LNCaP clone FGC (cell line): ENCODE data around the gene HERC4.

Source experiments
- DNase-seq: peaks from one replicate; pipeline ENCODE4 v3.0.0-alpha.2; 2011; ENCODE audit warnings: low read depth
- H3K4me3 ChIP-seq: 2 replicates; pipeline ENCODE4 v1.5.1; 2011; ENCODE audit warnings: mild to moderate bottlenecking, low read depth, low read length, control low read depth
- TF ChIP-seq, protein P1 (sequence below): IDR thresholded peaks from 2 replicates; pipeline ENCODE4 v1.5.1; 2012; ENCODE audit warnings: mild to moderate bottlenecking; ENCODE audit not compliant: control insufficient read depth, insufficient read depth; ENCODE audit errors: extremely low read depth

Gene HERC4, protein sequence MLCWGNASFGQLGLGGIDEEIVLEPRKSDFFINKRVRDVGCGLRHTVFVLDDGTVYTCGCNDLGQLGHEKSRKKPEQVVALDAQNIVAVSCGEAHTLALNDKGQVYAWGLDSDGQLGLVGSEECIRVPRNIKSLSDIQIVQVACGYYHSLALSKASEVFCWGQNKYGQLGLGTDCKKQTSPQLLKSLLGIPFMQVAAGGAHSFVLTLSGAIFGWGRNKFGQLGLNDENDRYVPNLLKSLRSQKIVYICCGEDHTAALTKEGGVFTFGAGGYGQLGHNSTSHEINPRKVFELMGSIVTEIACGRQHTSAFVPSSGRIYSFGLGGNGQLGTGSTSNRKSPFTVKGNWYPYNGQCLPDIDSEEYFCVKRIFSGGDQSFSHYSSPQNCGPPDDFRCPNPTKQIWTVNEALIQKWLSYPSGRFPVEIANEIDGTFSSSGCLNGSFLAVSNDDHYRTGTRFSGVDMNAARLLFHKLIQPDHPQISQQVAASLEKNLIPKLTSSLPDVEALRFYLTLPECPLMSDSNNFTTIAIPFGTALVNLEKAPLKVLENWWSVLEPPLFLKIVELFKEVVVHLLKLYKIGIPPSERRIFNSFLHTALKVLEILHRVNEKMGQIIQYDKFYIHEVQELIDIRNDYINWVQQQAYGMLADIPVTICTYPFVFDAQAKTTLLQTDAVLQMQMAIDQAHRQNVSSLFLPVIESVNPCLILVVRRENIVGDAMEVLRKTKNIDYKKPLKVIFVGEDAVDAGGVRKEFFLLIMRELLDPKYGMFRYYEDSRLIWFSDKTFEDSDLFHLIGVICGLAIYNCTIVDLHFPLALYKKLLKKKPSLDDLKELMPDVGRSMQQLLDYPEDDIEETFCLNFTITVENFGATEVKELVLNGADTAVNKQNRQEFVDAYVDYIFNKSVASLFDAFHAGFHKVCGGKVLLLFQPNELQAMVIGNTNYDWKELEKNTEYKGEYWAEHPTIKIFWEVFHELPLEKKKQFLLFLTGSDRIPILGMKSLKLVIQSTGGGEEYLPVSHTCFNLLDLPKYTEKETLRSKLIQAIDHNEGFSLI

DNA sequence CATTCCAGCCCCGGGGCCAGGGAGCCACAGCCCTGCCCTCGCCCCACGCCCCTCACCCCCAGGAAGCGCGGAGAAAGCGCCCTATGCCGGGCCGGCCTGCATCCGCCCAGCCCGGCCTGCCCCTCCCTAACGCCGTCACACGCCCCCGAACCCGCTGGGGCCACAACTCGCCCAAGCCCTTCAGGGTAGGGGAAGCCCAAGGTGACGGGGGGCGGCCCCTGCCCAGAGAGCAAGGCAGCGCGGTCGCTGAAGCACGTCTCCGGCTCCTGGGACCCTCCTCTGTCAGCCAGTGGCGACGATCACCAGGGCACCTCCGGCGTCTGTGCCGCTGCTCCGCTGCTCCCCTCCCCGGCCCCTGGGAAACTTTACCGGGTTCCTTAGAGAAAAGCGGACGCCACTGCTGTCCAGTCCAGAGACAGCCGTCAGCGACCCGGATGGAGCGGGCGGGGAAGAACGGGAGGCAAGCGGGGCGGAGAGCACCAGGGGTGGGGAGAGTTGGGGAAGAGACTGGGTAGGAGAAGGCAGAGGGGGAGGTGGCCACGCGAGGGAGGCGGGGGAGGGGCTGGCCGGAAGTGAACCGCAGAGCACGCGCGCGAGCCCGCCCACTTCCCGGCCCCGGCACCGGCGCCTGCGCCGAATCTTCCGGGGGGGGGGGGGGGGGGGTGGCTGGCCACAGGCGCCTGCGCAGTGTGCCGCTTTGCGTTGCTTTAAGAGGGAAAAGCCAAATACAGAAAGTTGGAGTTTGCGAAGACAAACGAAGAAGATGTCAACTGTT, at the start of gene HERC4:
TSS of gene HERC4 (minus strand) at position 509 of the 775 bp plus-strand sequence. CDS start 2,175 bp downstream, outside the sequence.
- DNase-seq = peak; percentile 76
- H3K4me3 ChIP-seq = peak within 1 kb of the TSS; percentile 91
- TF ChIP-seq, protein P1, sequence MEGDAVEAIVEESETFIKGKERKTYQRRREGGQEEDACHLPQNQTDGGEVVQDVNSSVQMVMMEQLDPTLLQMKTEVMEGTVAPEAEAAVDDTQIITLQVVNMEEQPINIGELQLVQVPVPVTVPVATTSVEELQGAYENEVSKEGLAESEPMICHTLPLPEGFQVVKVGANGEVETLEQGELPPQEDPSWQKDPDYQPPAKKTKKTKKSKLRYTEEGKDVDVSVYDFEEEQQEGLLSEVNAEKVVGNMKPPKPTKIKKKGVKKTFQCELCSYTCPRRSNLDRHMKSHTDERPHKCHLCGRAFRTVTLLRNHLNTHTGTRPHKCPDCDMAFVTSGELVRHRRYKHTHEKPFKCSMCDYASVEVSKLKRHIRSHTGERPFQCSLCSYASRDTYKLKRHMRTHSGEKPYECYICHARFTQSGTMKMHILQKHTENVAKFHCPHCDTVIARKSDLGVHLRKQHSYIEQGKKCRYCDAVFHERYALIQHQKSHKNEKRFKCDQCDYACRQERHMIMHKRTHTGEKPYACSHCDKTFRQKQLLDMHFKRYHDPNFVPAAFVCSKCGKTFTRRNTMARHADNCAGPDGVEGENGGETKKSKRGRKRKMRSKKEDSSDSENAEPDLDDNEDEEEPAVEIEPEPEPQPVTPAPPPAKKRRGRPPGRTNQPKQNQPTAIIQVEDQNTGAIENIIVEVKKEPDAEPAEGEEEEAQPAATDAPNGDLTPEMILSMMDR = no peak

DNA sequence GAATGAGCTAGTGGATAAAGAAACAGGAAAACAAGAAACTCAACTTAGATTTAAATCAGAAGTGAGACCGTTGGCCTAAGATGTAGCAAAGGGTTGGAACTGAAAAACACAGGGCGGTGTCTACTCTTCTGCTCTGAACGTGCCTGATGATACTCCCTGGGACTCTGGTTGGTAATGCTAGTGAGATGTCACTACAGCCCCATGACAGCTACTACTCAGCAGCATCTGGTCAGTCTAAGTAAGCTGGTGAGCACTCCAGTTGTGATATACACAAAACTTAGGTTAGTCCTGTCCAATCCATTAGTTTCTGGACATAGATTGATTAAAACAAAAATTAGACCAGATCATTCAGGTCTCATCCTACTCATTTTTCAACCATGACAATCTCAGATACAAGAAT, 49.6 kb upstream of the HERC4 start:
- TF ChIP-seq, protein P1 = no peak
- no peak overlapping the region for H3K4me3 ChIP-seq
- no peak for DNase-seq

DNA sequence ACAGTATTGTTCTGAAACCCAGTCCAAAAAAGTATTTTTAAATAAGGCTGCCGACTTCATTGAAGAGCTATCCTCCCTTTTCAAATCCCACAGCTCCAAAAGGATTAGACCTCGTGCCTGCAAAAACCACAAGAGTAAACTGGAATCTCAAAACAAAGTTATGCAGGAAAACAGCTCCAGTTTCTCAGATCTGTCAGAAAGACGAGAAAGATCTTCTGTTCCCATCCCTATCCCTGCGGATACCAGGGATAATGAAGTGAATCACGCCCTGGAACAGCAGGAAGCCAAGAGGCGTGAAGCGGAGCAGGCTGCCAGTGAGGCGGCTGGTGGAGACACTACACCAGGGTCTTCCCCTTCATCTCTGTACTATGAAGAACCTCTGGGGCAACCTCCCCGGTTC, 46.8 kb upstream of the HERC4 start:
- no peak overlapping the region for H3K4me3 ChIP-seq
- DNase-seq = no peak
- TF ChIP-seq, protein P1 = no peak

DNA sequence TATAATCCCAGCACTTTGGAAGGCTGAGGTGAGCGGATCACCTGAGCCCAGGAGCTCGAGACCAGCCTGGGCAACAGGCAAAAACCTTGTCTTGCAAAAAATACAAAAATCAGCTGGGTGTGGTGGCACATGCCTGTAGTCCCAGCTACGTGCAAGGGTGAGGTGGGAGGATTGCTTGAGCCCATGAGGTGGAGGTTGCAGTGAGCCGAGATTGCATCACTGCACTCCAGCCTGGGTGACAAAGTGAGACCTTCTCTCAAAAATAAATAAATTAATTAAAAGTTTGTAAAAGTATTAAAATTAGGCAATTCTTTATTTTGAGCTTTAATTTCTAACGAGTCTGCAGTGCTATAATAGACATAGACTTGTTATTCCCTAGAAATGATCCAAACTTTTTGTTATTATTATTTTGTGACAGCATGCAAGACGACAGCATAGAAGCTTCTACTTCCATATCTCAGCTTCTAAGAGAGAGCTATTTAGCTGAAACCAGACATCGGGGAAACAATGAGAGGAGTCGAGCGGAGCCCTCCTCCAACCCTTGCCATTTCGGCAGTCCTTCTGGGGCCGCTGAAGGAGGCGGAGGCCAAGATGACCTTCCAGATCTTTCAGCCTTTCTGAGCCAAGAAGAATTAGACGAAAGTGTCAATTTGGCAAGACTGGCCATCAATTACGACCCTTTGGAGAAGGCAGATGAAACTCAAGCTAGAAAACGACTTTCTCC, 46.1 kb upstream of the HERC4 start:
- TF ChIP-seq, protein P1 = no peak
- H3K4me3 ChIP-seq = no peak overlapping the region
- DNase-seq = no peak

DNA sequence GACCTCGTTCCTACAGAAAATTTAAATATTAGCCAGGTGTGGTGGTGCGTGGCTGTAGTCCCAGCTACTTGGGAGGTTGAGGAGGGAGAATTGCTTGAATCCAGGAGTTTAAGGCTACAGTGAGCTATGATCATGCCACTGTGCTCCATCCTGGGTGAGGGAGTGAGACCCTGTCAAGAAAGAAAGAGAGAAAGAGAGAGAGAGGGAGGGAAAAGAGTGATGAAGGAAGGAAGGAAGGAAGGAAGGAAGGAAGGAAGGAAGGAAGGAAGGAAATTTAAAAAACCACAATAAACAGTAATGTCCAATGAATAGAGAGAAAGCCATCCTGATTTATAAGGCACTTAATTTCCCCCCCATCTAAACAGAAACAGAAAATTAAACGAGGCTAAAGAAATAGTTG, 43.6 kb upstream of the HERC4 start:
- DNase-seq = no peak
- TF ChIP-seq, protein P1 = no peak

DNA sequence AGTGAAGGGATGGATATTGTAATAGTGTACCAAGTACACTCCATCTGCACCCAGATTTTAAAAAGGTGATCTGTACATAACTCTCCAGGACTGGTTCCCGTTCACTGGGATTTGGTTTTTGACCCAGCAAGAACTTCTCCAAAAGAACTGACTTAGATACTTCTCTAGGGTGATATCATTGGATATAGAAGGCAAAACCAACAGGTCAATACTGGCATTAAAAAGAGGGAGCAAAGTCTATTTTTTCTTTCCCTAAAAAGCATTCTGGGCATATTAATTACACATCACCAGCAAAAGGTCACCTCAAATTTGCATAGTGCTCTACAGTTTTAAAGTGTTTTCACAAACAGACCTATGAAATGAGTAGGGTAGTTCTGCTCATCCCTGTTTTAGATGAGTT, 37.8 kb upstream of the HERC4 start:
- H3K4me3 ChIP-seq = no peak overlapping the region
- DNase-seq = no peak
- TF ChIP-seq, protein P1 = no peak

More for the DNA sequence above, 43.6 kb upstream of the HERC4 start:
- H3K4me3 ChIP-seq = no peak overlapping the region
